ENCODE measurements around the gene FBLN2. TPM values are rescaled to one million over a fixed set of nuclear protein-coding genes. Genes with fewer than 3 reads are reported as not detected.

The FBLN2 gene
- total RNA-seq, 4 donors from 2014 or later = 130 to 244 (median 136) TPM

- H3K27me3 ChIP-seq = no peaks in the 10 kb centered on the region
- WGBS = 80% methylated on average over 5 of the region's 5 CpGs
- intact Hi-C loops (cut with DNase I) = no loop called here
- TF ChIP-seq, protein P1, sequence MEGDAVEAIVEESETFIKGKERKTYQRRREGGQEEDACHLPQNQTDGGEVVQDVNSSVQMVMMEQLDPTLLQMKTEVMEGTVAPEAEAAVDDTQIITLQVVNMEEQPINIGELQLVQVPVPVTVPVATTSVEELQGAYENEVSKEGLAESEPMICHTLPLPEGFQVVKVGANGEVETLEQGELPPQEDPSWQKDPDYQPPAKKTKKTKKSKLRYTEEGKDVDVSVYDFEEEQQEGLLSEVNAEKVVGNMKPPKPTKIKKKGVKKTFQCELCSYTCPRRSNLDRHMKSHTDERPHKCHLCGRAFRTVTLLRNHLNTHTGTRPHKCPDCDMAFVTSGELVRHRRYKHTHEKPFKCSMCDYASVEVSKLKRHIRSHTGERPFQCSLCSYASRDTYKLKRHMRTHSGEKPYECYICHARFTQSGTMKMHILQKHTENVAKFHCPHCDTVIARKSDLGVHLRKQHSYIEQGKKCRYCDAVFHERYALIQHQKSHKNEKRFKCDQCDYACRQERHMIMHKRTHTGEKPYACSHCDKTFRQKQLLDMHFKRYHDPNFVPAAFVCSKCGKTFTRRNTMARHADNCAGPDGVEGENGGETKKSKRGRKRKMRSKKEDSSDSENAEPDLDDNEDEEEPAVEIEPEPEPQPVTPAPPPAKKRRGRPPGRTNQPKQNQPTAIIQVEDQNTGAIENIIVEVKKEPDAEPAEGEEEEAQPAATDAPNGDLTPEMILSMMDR (IDR thresholded peaks at IDR 0.05) = no peak
- TF ChIP-seq POLR2AphosphoS5 (IDR thresholded peaks at IDR 0.05) (no peak), EP300 (IDR thresholded peaks at IDR 0.05) (no peak)
- no peak for DNase-seq (ENCODE audit: extremely low spot score)
- H3K36me3 ChIP-seq = no peaks in the 10 kb centered on the region
- H3K9me3 ChIP-seq = no peaks in the 10 kb centered on the region
- no peak overlapping the region for H3K4me3 ChIP-seq
- peaks cover 0 to 18% (median 3%) of the 10 kb centered on the region in 4 donors for H3K4me1 ChIP-seq
- no peak overlapping the region for H3K27ac ChIP-seq (replicated peaks in 1 of 4)
Measured at GRCh38 chr3:13584901-13585300, 36.0 kb downstream of the FBLN2 start.

- intact Hi-C loops (cut with DNase I) = no loop called here
- WGBS = 97% methylated on average over 3 of the region's 3 CpGs
Measured at GRCh38 chr3:13587442-13587841, 38.5 kb downstream of the FBLN2 start.

DNA sequence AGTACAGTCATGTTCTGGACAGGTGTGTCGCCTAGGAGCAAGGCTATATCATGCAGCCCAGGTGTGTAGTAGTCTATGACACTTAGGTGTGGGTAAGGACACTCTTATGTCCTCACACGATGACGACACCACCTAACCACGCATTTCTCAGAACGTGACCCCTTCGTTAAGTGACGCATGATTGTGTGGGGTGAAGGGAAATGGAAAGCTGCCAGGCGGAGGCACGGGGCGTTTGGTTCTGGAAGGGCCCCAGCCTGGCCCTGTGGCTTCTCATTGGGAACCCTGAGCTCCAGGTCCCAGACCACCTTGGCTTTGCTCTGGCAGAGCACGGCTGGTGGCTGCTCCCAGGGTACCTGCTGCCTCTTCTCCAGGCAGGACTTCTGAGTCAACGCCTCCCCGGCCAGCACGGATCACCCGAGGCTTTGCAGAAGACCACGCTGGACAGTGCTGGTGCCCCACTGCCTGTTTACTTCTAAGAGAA, 39.3 kb downstream of the FBLN2 start:
- WGBS = 92% methylated on average over 16 of the region's 16 CpGs

More at GRCh38 chr3:13587442-13587841, 38.5 kb downstream of the FBLN2 start:
- TF ChIP-seq POLR2AphosphoS5 (IDR thresholded peaks at IDR 0.05) = no peak
- TF ChIP-seq EP300 (IDR thresholded peaks at IDR 0.05) = no peak
- no peak for TF ChIP-seq POLR2A (IDR thresholded peaks at IDR 0.05; ENCODE audit: low read depth)
- TF ChIP-seq, protein P1 (IDR thresholded peaks at IDR 0.05) = no peak
- H3K4me3 ChIP-seq = no peak overlapping the region
- H3K27me3 ChIP-seq = no peaks in the 10 kb centered on the region
- H3K9me3 ChIP-seq = no peaks in the 10 kb centered on the region
- H3K27ac ChIP-seq (replicated peaks in 1 of 4) = no peak overlapping the region
- H3K36me3 ChIP-seq = no peaks in the 10 kb centered on the region
- no peak for DNase-seq (ENCODE audit: extremely low spot score)
- H3K4me1 ChIP-seq = peaks cover 0 to 6% (median 0%) of the 10 kb centered on the region in 4 donors

GRCh38 chr3:13588993-13589392, 40.1 kb downstream of the FBLN2 start:
- TF ChIP-seq POLR2A (IDR thresholded peaks at IDR 0.05; ENCODE audit: low read depth) = no peak
- TF ChIP-seq, protein P1 (IDR thresholded peaks at IDR 0.05) = no peak
- TF ChIP-seq EP300 (IDR thresholded peaks at IDR 0.05) = no peak
- no peak for TF ChIP-seq POLR2AphosphoS5 (IDR thresholded peaks at IDR 0.05)
- Histone ChIP-seq H3K36me3 (no peaks in the 10 kb centered on the region), H3K4me1 (peaks cover 0 to 8% (median under 1%) of the 10 kb centered on the region in 4 donors), H3K9me3 (no peaks in the 10 kb centered on the region), H3K4me3 (no peak overlapping the region), H3K27ac (replicated peaks in 1 of 4) (no peak overlapping the region), H3K27me3 (no peaks in the 10 kb centered on the region)
- no peak for DNase-seq (ENCODE audit: extremely low spot score)
- 85% methylated on average over 4 of the region's 4 CpGs for WGBS
- intact Hi-C loops (cut with DNase I) = no loop called here

More for the DNA sequence above, 39.3 kb downstream of the FBLN2 start:
- TF ChIP-seq, protein P1 (IDR thresholded peaks at IDR 0.05) = no peak
- TF ChIP-seq POLR2AphosphoS5 (IDR thresholded peaks at IDR 0.05) (no peak), EP300 (IDR thresholded peaks at IDR 0.05) (no peak), POLR2A (IDR thresholded peaks at IDR 0.05; ENCODE audit: low read depth) (no peak)
- Histone ChIP-seq H3K9me3 (no peaks in the 10 kb centered on the region), H3K27me3 (no peaks in the 10 kb centered on the region), H3K4me1 (peaks cover 0 to under 1% (median 0%) of the 10 kb centered on the region in 4 donors), H3K27ac (replicated peaks in 1 of 4) (no peak overlapping the region), H3K36me3 (no peaks in the 10 kb centered on the region), H3K4me3 (no peak overlapping the region)
- no peak for DNase-seq (ENCODE audit: extremely low spot score)
- intact Hi-C loops (cut with DNase I) = no loop called here

Measured in esophagus muscularis mucosa (tissue), 4 donors.